GM12872 (cell line): ENCODE measurements around the gene PLEKHA1.

Source experiments
- CTCF ChIP-seq: IDR thresholded peaks from 3 replicates; pipeline ENCODE4 v1.5.1; 2011; ENCODE audit warnings: low read depth, mild to moderate bottlenecking, low read length, moderate library complexity; ENCODE audit not compliant: insufficient read depth

Gene PLEKHA1

GRCh38 chr10:122426829-122427228 is 52.3 kb downstream of the PLEKHA1 start:
- TF ChIP-seq CTCF, result no peak

GRCh38 chr10:122427280-122427679 is 52.8 kb downstream of the PLEKHA1 start:
- no peak for TF ChIP-seq CTCF

- 0 out of 3 replicates have a peak, but pooled peaks have one; percentile 6 for TF ChIP-seq CTCF
Measured at GRCh38 chr10:122435212-122435827, 60.8 kb downstream of the PLEKHA1 start.

GRCh38 chr10:122441961-122442360 is 67.5 kb downstream of the PLEKHA1 start:
- no peak for TF ChIP-seq CTCF

GRCh38 chr10:122445469-122445868 is 71.0 kb downstream of the PLEKHA1 start:
- TF ChIP-seq CTCF, result no peak

GRCh38 chr10:122445904-122446303 is 71.4 kb downstream of the PLEKHA1 start:
- no peak for TF ChIP-seq CTCF

- no peak for TF ChIP-seq CTCF
Measured at GRCh38 chr10:122446668-122447423, 72.3 kb downstream of the PLEKHA1 start.
